H9 (cell line): ENCODE data around the gene ARFGEF3. TPM values are rescaled to one million over a fixed set of nuclear protein-coding genes. Genes with fewer than 3 reads are reported as not detected.

Experiments
- DNase-seq: peaks from one replicate; pipeline ENCODE4 v3.0.0-alpha.2; 2017
- H2AFZ ChIP-seq: one replicate; pipeline ENCODE4 v1.6.1; 2013; ENCODE audit warnings: mild to moderate bottlenecking, low read length, control low read depth, moderate library complexity
- H2AK5ac ChIP-seq: 2 replicates; pipeline ENCODE4 v1.6.1; 2013; ENCODE audit warnings: low read length, control low read depth, mixed read lengths; ENCODE audit not compliant: insufficient read length
- H2BK120ac ChIP-seq: one replicate; pipeline ENCODE4 v1.6.1; 2013; ENCODE audit warnings: low read depth, mild to moderate bottlenecking, low read length, control low read depth, inconsistent platforms; ENCODE audit not compliant: poor library complexity, severe bottlenecking
- H2BK12ac ChIP-seq: 2 replicates; pipeline ENCODE4 v1.6.1; 2013; ENCODE audit warnings: low read length, control low read depth, mixed read lengths, low read depth; ENCODE audit not compliant: insufficient read length
- H2BK15ac ChIP-seq: 2 replicates; pipeline ENCODE4 v1.6.1; 2013; ENCODE audit warnings: low read depth, low read length, control low read depth
- H2BK20ac ChIP-seq: one replicate; pipeline ENCODE4 v1.6.1; 2013; ENCODE audit warnings: low read depth, mild to moderate bottlenecking, low read length, control low read depth, inconsistent platforms; ENCODE audit not compliant: poor library complexity, severe bottlenecking
- H2BK5ac ChIP-seq: 2 replicates; pipeline ENCODE4 v1.6.1; 2013; ENCODE audit warnings: low read length, control low read depth, mixed read lengths; ENCODE audit not compliant: insufficient read length
- H3K14ac ChIP-seq: 2 replicates; pipeline ENCODE4 v1.6.1; 2013; ENCODE audit warnings: low read length, control low read depth; ENCODE audit not compliant: insufficient read depth
- H3K18ac ChIP-seq: 2 replicates; pipeline ENCODE4 v1.6.1; 2013; ENCODE audit warnings: low read depth, mild to moderate bottlenecking, mixed read lengths, low read length, control low read depth; ENCODE audit not compliant: insufficient read length
- H3K23ac ChIP-seq: 2 replicates; pipeline ENCODE4 v1.6.1; 2013; ENCODE audit warnings: low read length, control low read depth, mixed read lengths, low read depth; ENCODE audit not compliant: insufficient read length
- H3K23me2 ChIP-seq: 2 replicates; pipeline ENCODE4 v1.6.1; 2013; ENCODE audit warnings: low read depth, mild to moderate bottlenecking, mixed read lengths, low read length, control low read depth; ENCODE audit not compliant: insufficient read length, poor library complexity, severe bottlenecking
- H3K27ac ChIP-seq: 2 replicates; pipeline ENCODE4 v1.5.1; 2013; ENCODE audit warnings: low read length, control low read depth, mixed read lengths, low read depth; ENCODE audit not compliant: insufficient read length
- H3K27me3 ChIP-seq: 2 replicates; pipeline ENCODE4 v1.6.1; 2013; ENCODE audit warnings: low read length, control low read depth, inconsistent platforms; ENCODE audit not compliant: insufficient read depth
- H3K4ac ChIP-seq: 2 replicates; pipeline ENCODE4 v1.6.1; 2013; ENCODE audit warnings: low read depth, mild to moderate bottlenecking, control low read depth, inconsistent platforms, low read length, moderate library complexity
- H3K4me1 ChIP-seq: 2 replicates; pipeline ENCODE4 v1.6.1; 2013; ENCODE audit warnings: low read length, control low read depth, inconsistent platforms; ENCODE audit not compliant: insufficient read depth
- H3K4me2 ChIP-seq: 2 replicates; pipeline ENCODE4 v1.6.1; 2013; ENCODE audit warnings: low read length, control low read depth, mixed read lengths; ENCODE audit not compliant: insufficient read length, insufficient read depth
- H3K56ac ChIP-seq: 2 replicates; pipeline ENCODE4 v1.6.1; 2013; ENCODE audit warnings: low read depth, mild to moderate bottlenecking, mixed read lengths, low read length, control low read depth; ENCODE audit not compliant: insufficient read length
- H3K79me1 ChIP-seq: 2 replicates; pipeline ENCODE4 v1.6.1; 2013; ENCODE audit warnings: low read depth, mild to moderate bottlenecking, moderate library complexity, low read length, control low read depth, inconsistent platforms; ENCODE audit not compliant: insufficient read depth, poor library complexity, severe bottlenecking
- H3K79me2 ChIP-seq: 2 replicates; pipeline ENCODE4 v1.6.1; 2013; ENCODE audit warnings: low read length, control low read depth, inconsistent platforms; ENCODE audit not compliant: insufficient read depth
- H3K9ac ChIP-seq: 2 replicates; pipeline ENCODE4 v1.6.1; 2013; ENCODE audit warnings: low read length, control low read depth, mixed read lengths; ENCODE audit not compliant: insufficient read length; ENCODE audit errors: extremely low read depth
- H3K9me3 ChIP-seq: one replicate; pipeline ENCODE4 v1.6.1; 2013; ENCODE audit warnings: low read depth, low read length, inconsistent platforms; ENCODE audit not compliant: control insufficient read depth
- H3T11ph ChIP-seq: one replicate; pipeline ENCODE4 v1.6.1; 2013; ENCODE audit warnings: mild to moderate bottlenecking, low read length, control low read depth, inconsistent platforms
- H4K20me1 ChIP-seq: one replicate; pipeline ENCODE4 v1.6.1; 2013; ENCODE audit not compliant: control insufficient read depth, insufficient read length, insufficient read depth
- H4K5ac ChIP-seq: 2 replicates; pipeline ENCODE4 v1.6.1; 2013; ENCODE audit warnings: low read depth, mild to moderate bottlenecking, mixed read lengths, low read length, control low read depth; ENCODE audit not compliant: insufficient read length
- H4K8ac ChIP-seq: replicated peaks from 2 replicates; pipeline ENCODE4 v1.6.1; 2013; ENCODE audit warnings: low read length, control low read depth, mixed read lengths, low read depth; ENCODE audit not compliant: insufficient read length
- H4K91ac ChIP-seq: 2 replicates; pipeline ENCODE4 v1.6.1; 2013; ENCODE audit warnings: low read depth, mild to moderate bottlenecking, moderate library complexity, mixed read lengths, low read length, control low read depth; ENCODE audit not compliant: insufficient read length
- H3K27ac Mint-ChIP-seq, 3 experiments: 2 replicates in 2 of 3; 3 replicates in 1 of 3; pipeline ENCODE4 v1.8.0; 2020 to 2021; ENCODE audit warnings: mixed read lengths in 3 of 3, mild to moderate bottlenecking in 1 of 3, moderate library complexity in 1 of 3
- H3K27me3 Mint-ChIP-seq: 2 replicates; pipeline ENCODE4 v1.8.0; 2021; ENCODE audit warnings: low read depth, mild to moderate bottlenecking, moderate library complexity, mixed read lengths
- H3K36me3 Mint-ChIP-seq, 3 experiments: 2 replicates in 2 of 3; 3 replicates in 1 of 3; pipeline ENCODE4 v1.8.0; 2020 to 2021; ENCODE audit warnings: low read depth in 3 of 3, mixed read lengths in 3 of 3; ENCODE audit not compliant: insufficient read depth in 1 of 3
- H3K4me1 Mint-ChIP-seq, 2 experiments: 2 replicates each; pipeline ENCODE4 v1.8.0; 2020; ENCODE audit warnings: mixed read lengths in 2 of 2
- H3K4me3 Mint-ChIP-seq, 2 experiments: 2 replicates in 1 of 2; 3 replicates in 1 of 2; pipeline ENCODE4 v1.8.0; 2020 to 2021; ENCODE audit warnings: mild to moderate bottlenecking in 2 of 2, mixed read lengths in 2 of 2, moderate library complexity in 1 of 2
- H3K9me3 Mint-ChIP-seq, 2 experiments: 2 replicates in 1 of 2; 3 replicates in 1 of 2; pipeline ENCODE4 v1.8.0; 2020; ENCODE audit warnings: mild to moderate bottlenecking in 2 of 2, mixed read lengths in 2 of 2, moderate library complexity in 1 of 2
- CTCF ChIP-seq: fragments of 200-600 bp; sonication (generic); conservative IDR thresholded peaks from 3 replicates; pipeline ENCODE4 v1.8.0; 2021; ENCODE audit warnings: antibody characterized with exemption, mild to moderate bottlenecking
- WGBS: extraction: QIAGEN DNeasy Blood & Tissue Kit; methylation state at CpG from one replicate; pipeline ENCODE4 v1.1.7; 2013; ENCODE audit warnings: missing lambda C conversion rate, low lambda C conversion rate, mixed read lengths; ENCODE audit not compliant: insufficient read length; ENCODE audit errors: extremely low coverage; 5-methylcytosine and 5-hydroxymethylcytosine counted together
- total RNA-seq: library from RNA; stranded (reverse); gene quantifications from 2 replicates; pipeline ENCODE4 v1.2.1, GENCODE V29; 2021

Gene ARFGEF3
- total RNA-seq, 1 experiment from 2014 or later: 13.7 TPM

- Histone ChIP-seq H2AK5ac (no peak overlapping the region), H3T11ph (no peak overlapping the region), H3K79me1 (no peaks in the 10 kb centered on the region), H3K9me3 (no peaks in the 10 kb centered on the region), H2BK5ac (no peak overlapping the region), H2BK120ac (no peak overlapping the region), H3K4me2 (no peak overlapping the region), H2BK20ac (no peak overlapping the region), H3K4ac (no peak overlapping the region), H3K79me2 (no peaks in the 10 kb centered on the region), H3K4me1 (no peaks in the 10 kb centered on the region; the same call in 1 of the 2 replicates), H4K8ac (no peak overlapping the region), H3K18ac (no peak overlapping the region), H2BK12ac (no peak overlapping the region), H4K5ac (no peak overlapping the region), H3K23ac (no peak overlapping the region), H3K14ac (no peak overlapping the region), H2AFZ (no peak overlapping the region), H4K91ac (no peak overlapping the region), H4K20me1 (no peaks in the 10 kb centered on the region), H3K27ac (no peak overlapping the region), H2BK15ac (no peak overlapping the region), H3K23me2 (no peaks in the 10 kb centered on the region), H3K56ac (no peak overlapping the region), H3K27me3 (no peaks in the 10 kb centered on the region), H3K9ac (no peak overlapping the region)
- no peak for TF ChIP-seq CTCF
- Mint-ChIP-seq H3K27me3 (no peaks in the 10 kb centered on the region), H3K4me1 (peaks cover 22 to 24% of the 10 kb centered on the region in 2 experiments), H3K9me3 (no peaks in the 10 kb centered on the region), H3K27ac (no peak overlapping the region; a peak in 1 of 7 replicates), H3K4me3 (no peak overlapping the region), H3K36me3 (no peaks in the 10 kb centered on the region)
- DNase-seq: no peak
- no CpG with 5 or more reads among the region's 3 CpGs for WGBS
These were observed 222.0 kb downstream of the ARFGEF3 start for GRCh38 chr6:138383776-138384175.
